ENCODE measurements around the gene RPA3.

DNA sequence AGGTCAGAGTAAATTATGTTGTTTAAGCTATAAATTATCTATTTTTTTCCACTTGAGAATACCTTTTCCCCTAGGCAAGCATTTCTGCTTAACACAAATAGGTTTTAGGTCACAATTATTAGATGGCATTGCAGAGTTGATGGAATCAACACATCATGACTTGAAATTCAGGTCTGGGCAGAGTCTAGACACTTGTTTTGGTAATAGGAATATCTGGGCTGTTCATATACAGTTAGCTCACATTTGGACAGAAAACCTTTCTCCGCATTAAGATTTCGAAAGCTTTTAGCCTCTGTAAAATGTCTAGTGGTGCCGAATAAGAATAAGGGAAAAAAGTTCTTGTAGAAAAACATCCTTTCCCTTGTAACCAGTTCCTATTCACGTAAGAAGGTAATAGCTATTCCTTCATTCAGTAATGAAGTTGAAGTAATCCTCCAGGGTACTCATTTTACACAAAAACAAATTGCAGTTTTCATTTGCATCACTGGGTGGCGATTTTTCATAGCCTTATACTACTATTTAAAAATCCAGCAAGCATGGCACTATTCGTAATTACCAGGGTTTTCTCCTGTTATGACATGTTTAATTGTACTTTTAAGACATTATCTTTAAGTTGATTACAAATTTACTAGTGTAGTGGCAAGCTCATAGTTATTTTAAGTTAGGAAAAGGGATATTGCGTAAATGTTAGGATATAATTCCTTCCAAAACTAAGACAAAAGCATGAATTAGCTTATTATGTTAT lies 37.0 kb downstream of the RPA3 start:
- TF ChIP-seq, protein P1, sequence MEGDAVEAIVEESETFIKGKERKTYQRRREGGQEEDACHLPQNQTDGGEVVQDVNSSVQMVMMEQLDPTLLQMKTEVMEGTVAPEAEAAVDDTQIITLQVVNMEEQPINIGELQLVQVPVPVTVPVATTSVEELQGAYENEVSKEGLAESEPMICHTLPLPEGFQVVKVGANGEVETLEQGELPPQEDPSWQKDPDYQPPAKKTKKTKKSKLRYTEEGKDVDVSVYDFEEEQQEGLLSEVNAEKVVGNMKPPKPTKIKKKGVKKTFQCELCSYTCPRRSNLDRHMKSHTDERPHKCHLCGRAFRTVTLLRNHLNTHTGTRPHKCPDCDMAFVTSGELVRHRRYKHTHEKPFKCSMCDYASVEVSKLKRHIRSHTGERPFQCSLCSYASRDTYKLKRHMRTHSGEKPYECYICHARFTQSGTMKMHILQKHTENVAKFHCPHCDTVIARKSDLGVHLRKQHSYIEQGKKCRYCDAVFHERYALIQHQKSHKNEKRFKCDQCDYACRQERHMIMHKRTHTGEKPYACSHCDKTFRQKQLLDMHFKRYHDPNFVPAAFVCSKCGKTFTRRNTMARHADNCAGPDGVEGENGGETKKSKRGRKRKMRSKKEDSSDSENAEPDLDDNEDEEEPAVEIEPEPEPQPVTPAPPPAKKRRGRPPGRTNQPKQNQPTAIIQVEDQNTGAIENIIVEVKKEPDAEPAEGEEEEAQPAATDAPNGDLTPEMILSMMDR (IDR thresholded peaks at IDR 0.05): peak; percentile 29 to 73 (median 58)
- TF ChIP-seq POLR2A (IDR thresholded peaks at IDR 0.05): no peak
- TF ChIP-seq POLR2AphosphoS5 (IDR thresholded peaks at IDR 0.05): no peak
- TF ChIP-seq EP300 (IDR thresholded peaks at IDR 0.05): no peak

All from upper lobe of left lung (tissue), 4 donors.